PFSK-1 (cell line): ENCODE results near the gene XDH.

Experiments
- POLR2AphosphoS5 ChIP-seq: IDR thresholded peaks from 2 replicates; pipeline ENCODE4 v1.6.1; 2012; ENCODE audit warnings: low read depth, mild to moderate bottlenecking, control low read depth, low read length, moderate library complexity
- SIN3A ChIP-seq: IDR thresholded peaks from 2 replicates; pipeline ENCODE4 v1.6.1; 2012; ENCODE audit warnings: mild to moderate bottlenecking, low read length, moderate library complexity, borderline replicate concordance; ENCODE audit not compliant: insufficient read depth

GRCh38 chr2:31347750-31348149, 66.8 kb downstream of the XDH start:
- no peak for TF ChIP-seq POLR2AphosphoS5
- no peak for TF ChIP-seq SIN3A
